Liver (tissue), 9 donors: ENCODE results near the gene ZEB1. TPM values are rescaled to one million over a fixed set of nuclear protein-coding genes. Genes with fewer than 3 reads are reported as not detected.

Experiments
- DNase-seq: peaks from one replicate; pipeline ENCODE4 v3.0.0-alpha.2; 2017; ENCODE audit warnings: low spot score
- H3K27ac ChIP-seq, 2 donors: one replicate each; pipeline ENCODE4 v1.7.0; 2013; ENCODE audit warnings: inconsistent platforms in 2 of 2, low read length in 2 of 2, control low read depth in 1 of 2, low read depth in 1 of 2, mild to moderate bottlenecking in 1 of 2
- H3K27me3 ChIP-seq, 4 donors: one replicate each; pipeline versions ENCODE4 v1.6.1 to v1.7.0; 2013; ENCODE audit warnings: low read length in 3 of 4, inconsistent platforms in 1 of 4, mild to moderate bottlenecking in 1 of 4, moderate library complexity in 1 of 4; ENCODE audit not compliant: control insufficient read depth in 4 of 4, insufficient read depth in 4 of 4
- H3K36me3 ChIP-seq, 4 donors: one replicate each; pipeline versions ENCODE4 v1.6.1 to v1.7.0; 2013; ENCODE audit warnings: low read length in 3 of 4, mild to moderate bottlenecking in 3 of 4, low read depth in 1 of 4, moderate library complexity in 1 of 4; ENCODE audit not compliant: control insufficient read depth in 4 of 4, insufficient read depth in 3 of 4
- H3K4me1 ChIP-seq, 4 donors: one replicate each; pipeline versions ENCODE4 v1.6.1 to v1.7.0; 2013; ENCODE audit warnings: low read length in 3 of 4, mild to moderate bottlenecking in 3 of 4, moderate library complexity in 1 of 4; ENCODE audit not compliant: control insufficient read depth in 4 of 4, insufficient read depth in 4 of 4
- H3K4me3 ChIP-seq, 3 donors: one replicate each; pipeline versions ENCODE4 v1.6.1 to v1.7.0; 2013; ENCODE audit warnings: low read length in 3 of 3, control low read depth in 1 of 3, low read depth in 1 of 3, mild to moderate bottlenecking in 1 of 3
- H3K9ac ChIP-seq, 2 donors: one replicate each; pipeline ENCODE4 v1.7.0; 2013; ENCODE audit warnings: low read length in 2 of 2, mild to moderate bottlenecking in 2 of 2, moderate library complexity in 2 of 2, control low read depth in 1 of 2, low read depth in 1 of 2
- H3K9me3 ChIP-seq, 4 donors: one replicate each; pipeline versions ENCODE4 v1.6.1 to v1.7.0; 2013; ENCODE audit warnings: low read length in 3 of 4; ENCODE audit not compliant: control insufficient read depth in 4 of 4
- CTCF ChIP-seq: fragments of 150-350 bp; IDR thresholded peaks from 2 replicates; pipeline ENCODE4 v1.5.1; 2017; ENCODE audit warnings: improper control_type of control experiment, low read depth, low read length; ENCODE audit not compliant: missing input control
- EGR1 ChIP-seq, 2 donors: IDR thresholded peaks; 2 replicates each; pipeline ENCODE4 v1.6.1; 2016 to 2018; ENCODE audit warnings: antibody characterized with exemption in 2 of 2, low read depth in 2 of 2
- FOXA1 ChIP-seq: IDR thresholded peaks from 2 replicates; pipeline ENCODE4 v1.6.1; 2016; ENCODE audit warnings: antibody characterized with exemption
- FOXA2 ChIP-seq: IDR thresholded peaks from 2 replicates; pipeline ENCODE4 v1.6.1; 2016; ENCODE audit warnings: antibody characterized with exemption
- GABPA ChIP-seq, 2 donors: IDR thresholded peaks in 1 of 2; conservative IDR thresholded peaks in 1 of 2; 2 replicates each; pipeline ENCODE4 v1.6.1; 2016; ENCODE audit warnings: antibody characterized with exemption in 2 of 2, mild to moderate bottlenecking in 1 of 2, moderate library complexity in 1 of 2
- HNF4A ChIP-seq, 2 donors: conservative IDR thresholded peaks; 2 replicates each; pipeline ENCODE4 v1.6.1; 2016; ENCODE audit warnings: antibody characterized with exemption in 2 of 2, mild to moderate bottlenecking in 2 of 2
- HNF4G ChIP-seq: IDR thresholded peaks from 2 replicates; pipeline ENCODE4 v1.6.1; 2016; ENCODE audit warnings: antibody characterized with exemption
- JUND ChIP-seq, 2 donors: IDR thresholded peaks; 2 replicates each; pipeline ENCODE4 v1.6.1; 2016; ENCODE audit warnings: antibody characterized with exemption in 2 of 2
- NR2F2 ChIP-seq: IDR thresholded peaks from 2 replicates; pipeline ENCODE4 v1.6.1; 2016; ENCODE audit warnings: antibody characterized with exemption
- RAD21 ChIP-seq, 2 donors: IDR thresholded peaks; 2 replicates each; pipeline ENCODE4 v1.6.1; 2016; ENCODE audit warnings: antibody characterized with exemption in 2 of 2, mild to moderate bottlenecking in 2 of 2
- RXRA ChIP-seq, 2 donors: IDR thresholded peaks; 2 replicates each; pipeline ENCODE4 v1.6.1; 2017 to 2018; ENCODE audit warnings: antibody characterized with exemption in 2 of 2, mild to moderate bottlenecking in 1 of 2
- SP1 ChIP-seq: IDR thresholded peaks from 2 replicates; pipeline ENCODE4 v1.6.1; 2018; ENCODE audit warnings: antibody characterized with exemption, mild to moderate bottlenecking
- TAF1 ChIP-seq: conservative IDR thresholded peaks from 2 replicates; pipeline ENCODE4 v1.6.1; 2016; ENCODE audit warnings: antibody characterized with exemption, mild to moderate bottlenecking
- WGBS: extraction: QIAGEN DNeasy Blood & Tissue Kit; methylation state at CpG from one replicate; pipeline ENCODE4 v1.1.7; 2013; 5-methylcytosine and 5-hydroxymethylcytosine counted together
- polyA plus RNA-seq, 2 donors: library from polyadenylated mRNA; stranded (reverse) in 1 of 2; unstranded in 1 of 2; fragments of 200-250 nt in 1 of 2; fragments of >200 nt in 1 of 2; fragmentation: Nextera tagmentation in 1 of 2; extraction: Ambion mirVana in 1 of 2; gene quantifications; one replicate each; pipeline versions ENCODE4 v1.2.1 to v1.2.3, GENCODE V29; 2013 to 2015
- total RNA-seq, 2 donors: library from RNA; depleted of rRNA; stranded (reverse); fragments of >200 nt; gene quantifications; one replicate each; pipeline ENCODE4 v1.2.3, GENCODE V29; 2014
- TF ChIP-seq, protein P1 (sequence below): IDR thresholded peaks from 2 replicates; pipeline ENCODE4 v1.6.1; 2016; ENCODE audit warnings: antibody characterized with exemption
- TF ChIP-seq, protein P2 (sequence below): IDR thresholded peaks from 2 replicates; pipeline ENCODE4 v1.6.1; 2016; ENCODE audit warnings: antibody characterized with exemption
- TF ChIP-seq, protein P3 (sequence below): IDR thresholded peaks from 2 replicates; pipeline ENCODE4 v1.6.1; 2016; ENCODE audit warnings: antibody characterized with exemption, mild to moderate bottlenecking
- donor health status: healthy.
- donor health status: healthy.
- donor health status: healthy.
- donor health status: healthy.
- donor health status: healthy.

ZEB1 gene
- total and polyA plus RNA-seq, 4 donors = 3.2 to 19.6 (median 6.5) TPM

- TF ChIP-seq FOXA2 (no peak), RXRA (IDR thresholded peaks at IDR 0.05) (no peak), SP1 (no peak), JUND (IDR thresholded peaks at IDR 0.05) (no peak), GABPA (IDR thresholded peaks at IDR 0.05 in 1 of 2, conservative IDR thresholded peaks at IDR 0.05 in 1 of 2) (no peak)
- TF ChIP-seq, protein P1, sequence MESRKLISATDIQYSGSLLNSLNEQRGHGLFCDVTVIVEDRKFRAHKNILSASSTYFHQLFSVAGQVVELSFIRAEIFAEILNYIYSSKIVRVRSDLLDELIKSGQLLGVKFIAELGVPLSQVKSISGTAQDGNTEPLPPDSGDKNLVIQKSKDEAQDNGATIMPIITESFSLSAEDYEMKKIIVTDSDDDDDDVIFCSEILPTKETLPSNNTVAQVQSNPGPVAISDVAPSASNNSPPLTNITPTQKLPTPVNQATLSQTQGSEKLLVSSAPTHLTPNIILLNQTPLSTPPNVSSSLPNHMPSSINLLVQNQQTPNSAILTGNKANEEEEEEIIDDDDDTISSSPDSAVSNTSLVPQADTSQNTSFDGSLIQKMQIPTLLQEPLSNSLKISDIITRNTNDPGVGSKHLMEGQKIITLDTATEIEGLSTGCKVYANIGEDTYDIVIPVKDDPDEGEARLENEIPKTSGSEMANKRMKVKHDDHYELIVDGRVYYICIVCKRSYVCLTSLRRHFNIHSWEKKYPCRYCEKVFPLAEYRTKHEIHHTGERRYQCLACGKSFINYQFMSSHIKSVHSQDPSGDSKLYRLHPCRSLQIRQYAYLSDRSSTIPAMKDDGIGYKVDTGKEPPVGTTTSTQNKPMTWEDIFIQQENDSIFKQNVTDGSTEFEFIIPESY = no peak
- TF ChIP-seq, protein P2, sequence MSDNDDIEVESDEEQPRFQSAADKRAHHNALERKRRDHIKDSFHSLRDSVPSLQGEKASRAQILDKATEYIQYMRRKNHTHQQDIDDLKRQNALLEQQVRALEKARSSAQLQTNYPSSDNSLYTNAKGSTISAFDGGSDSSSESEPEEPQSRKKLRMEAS = no peak
Observed at GRCh38 chr10:31272841-31273240, 46.2 kb upstream of the ZEB1 start (continued).

DNA sequence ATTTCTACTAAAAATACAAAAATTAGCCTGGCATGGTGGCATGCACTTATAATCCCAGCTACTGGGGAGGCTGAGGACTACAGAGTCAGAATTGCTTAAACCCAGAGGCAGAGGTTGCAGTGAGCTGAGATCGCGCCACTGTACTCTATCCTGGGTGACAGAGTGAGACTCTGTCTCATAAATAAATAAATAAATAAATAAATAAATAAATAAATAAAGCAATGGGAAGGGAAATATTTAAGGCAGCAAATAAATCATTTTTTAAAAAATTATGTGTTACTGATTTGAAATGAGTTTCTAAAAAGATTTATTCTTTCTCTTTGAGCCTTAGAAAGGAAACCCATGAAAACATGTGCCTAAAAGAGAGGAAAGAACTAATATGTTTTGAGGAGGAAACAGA lies 45.2 kb upstream of the ZEB1 start:
- Histone ChIP-seq H3K27me3 (no peaks in the 10 kb centered on the region), H3K9ac (no peak overlapping the region), H3K36me3 (no peaks in the 10 kb centered on the region), H3K9me3 (no peaks in the 10 kb centered on the region), H3K27ac (no peak overlapping the region), H3K4me3 (no peak overlapping the region), H3K4me1 (no peaks in the 10 kb centered on the region)
- DNase-seq = no peak
- WGBS = over 99% methylated on average over 2 of the region's 2 CpGs
- TF ChIP-seq, protein P3, sequence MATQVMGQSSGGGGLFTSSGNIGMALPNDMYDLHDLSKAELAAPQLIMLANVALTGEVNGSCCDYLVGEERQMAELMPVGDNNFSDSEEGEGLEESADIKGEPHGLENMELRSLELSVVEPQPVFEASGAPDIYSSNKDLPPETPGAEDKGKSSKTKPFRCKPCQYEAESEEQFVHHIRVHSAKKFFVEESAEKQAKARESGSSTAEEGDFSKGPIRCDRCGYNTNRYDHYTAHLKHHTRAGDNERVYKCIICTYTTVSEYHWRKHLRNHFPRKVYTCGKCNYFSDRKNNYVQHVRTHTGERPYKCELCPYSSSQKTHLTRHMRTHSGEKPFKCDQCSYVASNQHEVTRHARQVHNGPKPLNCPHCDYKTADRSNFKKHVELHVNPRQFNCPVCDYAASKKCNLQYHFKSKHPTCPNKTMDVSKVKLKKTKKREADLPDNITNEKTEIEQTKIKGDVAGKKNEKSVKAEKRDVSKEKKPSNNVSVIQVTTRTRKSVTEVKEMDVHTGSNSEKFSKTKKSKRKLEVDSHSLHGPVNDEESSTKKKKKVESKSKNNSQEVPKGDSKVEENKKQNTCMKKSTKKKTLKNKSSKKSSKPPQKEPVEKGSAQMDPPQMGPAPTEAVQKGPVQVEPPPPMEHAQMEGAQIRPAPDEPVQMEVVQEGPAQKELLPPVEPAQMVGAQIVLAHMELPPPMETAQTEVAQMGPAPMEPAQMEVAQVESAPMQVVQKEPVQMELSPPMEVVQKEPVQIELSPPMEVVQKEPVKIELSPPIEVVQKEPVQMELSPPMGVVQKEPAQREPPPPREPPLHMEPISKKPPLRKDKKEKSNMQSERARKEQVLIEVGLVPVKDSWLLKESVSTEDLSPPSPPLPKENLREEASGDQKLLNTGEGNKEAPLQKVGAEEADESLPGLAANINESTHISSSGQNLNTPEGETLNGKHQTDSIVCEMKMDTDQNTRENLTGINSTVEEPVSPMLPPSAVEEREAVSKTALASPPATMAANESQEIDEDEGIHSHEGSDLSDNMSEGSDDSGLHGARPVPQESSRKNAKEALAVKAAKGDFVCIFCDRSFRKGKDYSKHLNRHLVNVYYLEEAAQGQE = no peak
- TF ChIP-seq, protein P2 = no peak
- no peak for TF ChIP-seq HNF4G
- TF ChIP-seq FOXA2 = no peak
- TF ChIP-seq, protein P1 = no peak
- TF ChIP-seq EGR1 (IDR thresholded peaks at IDR 0.05; ENCODE audit: low read depth in 2 of 2) = no peak
- no peak for TF ChIP-seq CTCF
- no peak for TF ChIP-seq RAD21 (IDR thresholded peaks at IDR 0.05)
- TF ChIP-seq RXRA (IDR thresholded peaks at IDR 0.05) = no peak
- no peak for TF ChIP-seq SP1
- no peak for TF ChIP-seq NR2F2
- TF ChIP-seq HNF4A (conservative IDR thresholded peaks at IDR 0.05) = no peak
- TF ChIP-seq TAF1 = no peak
- no peak for TF ChIP-seq FOXA1
